HL-60/S4 treated with retinoic acid at 250 ng/mL for 4 days and 3 days (cell line): ENCODE data around the gene ZP1.

Experiments
- in situ Hi-C: fragments of 300-500 bp; cut with MboI; formaldehyde crosslinking; loops from 2 replicates; pipeline ENCODE4 v1.7.0; 2022; ENCODE audit warnings: low sequenced_read_pairs

The ZP1 gene

GRCh38 chr11:60842668-60843600 is 24.4 kb upstream of the ZP1 start:
- in situ Hi-C loops: no loop called here

- in situ Hi-C loops: no loop called here
These were observed 23.1 kb upstream of the ZP1 start for GRCh38 chr11:60844045-60844869.

- in situ Hi-C loops: no loop called here
These were observed 22.5 kb upstream of the ZP1 start for GRCh38 chr11:60844870-60845221.

DNA sequence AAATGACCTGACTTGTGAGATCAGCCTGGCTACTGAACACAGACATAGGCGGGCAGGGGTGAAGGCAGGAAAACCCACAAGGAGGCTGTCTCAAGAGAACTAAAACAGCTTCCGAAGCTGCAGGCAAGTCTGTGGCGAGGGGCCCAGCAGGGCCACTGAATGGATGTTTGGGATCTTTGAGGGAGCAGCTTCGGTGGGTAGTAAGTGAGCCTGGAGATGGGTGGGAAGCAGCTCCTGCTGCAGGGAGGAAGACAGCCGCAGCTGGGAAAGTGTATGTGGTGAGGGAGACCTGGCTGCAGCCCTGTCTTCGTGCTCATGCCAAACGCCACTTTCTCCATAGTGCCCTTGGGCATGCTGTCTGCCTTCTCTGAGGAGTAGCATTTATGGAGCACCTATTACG is 22.0 kb upstream of the ZP1 start:
- in situ Hi-C loops: no loop called here

- in situ Hi-C loops: no loop called here
These were observed 20.1 kb upstream of the ZP1 start for GRCh38 chr11:60847281-60847680.

DNA sequence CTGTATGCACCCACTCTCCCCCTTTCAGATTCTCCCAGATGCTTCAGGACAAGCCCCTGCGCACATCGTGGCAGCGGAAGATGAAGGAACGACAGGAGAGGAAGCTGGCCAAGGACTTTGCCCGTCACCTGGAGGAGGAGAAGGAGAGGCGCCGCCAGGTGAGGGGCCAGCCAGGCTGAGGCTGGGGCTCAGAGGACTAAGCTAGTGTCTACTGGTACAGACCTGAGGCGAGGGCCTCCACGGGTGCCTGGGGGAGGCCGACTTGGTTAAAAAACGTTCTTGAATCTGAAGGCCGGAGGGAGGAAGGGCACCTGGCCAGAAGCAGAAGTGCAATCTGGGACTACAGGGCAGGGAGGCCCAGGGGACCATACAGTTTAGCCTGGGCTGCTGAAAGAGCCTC is 19.4 kb upstream of the ZP1 start:
- in situ Hi-C loops: no loop called here

DNA sequence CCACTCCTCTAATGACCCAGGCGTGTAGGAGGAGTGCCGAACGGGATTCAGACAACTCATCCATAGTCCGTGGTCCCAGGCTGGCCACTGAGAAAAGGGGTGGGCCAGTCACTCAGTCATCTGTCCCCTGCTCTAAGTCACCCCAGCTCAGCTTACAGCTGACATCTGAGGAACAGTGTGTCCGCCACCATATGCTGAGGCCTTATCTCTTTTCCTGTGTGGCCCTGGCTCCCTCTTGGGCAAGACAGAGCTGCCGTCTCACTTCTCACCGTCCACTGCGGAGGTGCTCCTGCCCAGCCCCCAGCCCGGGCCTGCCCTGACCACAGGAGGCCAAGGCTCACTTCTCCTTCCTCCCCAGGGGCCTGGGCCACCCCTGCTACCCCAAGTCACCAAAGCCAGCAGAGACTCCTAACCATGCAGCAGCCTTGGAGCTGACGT is 18.6 kb upstream of the ZP1 start:
- in situ Hi-C loops: no loop called here

DNA sequence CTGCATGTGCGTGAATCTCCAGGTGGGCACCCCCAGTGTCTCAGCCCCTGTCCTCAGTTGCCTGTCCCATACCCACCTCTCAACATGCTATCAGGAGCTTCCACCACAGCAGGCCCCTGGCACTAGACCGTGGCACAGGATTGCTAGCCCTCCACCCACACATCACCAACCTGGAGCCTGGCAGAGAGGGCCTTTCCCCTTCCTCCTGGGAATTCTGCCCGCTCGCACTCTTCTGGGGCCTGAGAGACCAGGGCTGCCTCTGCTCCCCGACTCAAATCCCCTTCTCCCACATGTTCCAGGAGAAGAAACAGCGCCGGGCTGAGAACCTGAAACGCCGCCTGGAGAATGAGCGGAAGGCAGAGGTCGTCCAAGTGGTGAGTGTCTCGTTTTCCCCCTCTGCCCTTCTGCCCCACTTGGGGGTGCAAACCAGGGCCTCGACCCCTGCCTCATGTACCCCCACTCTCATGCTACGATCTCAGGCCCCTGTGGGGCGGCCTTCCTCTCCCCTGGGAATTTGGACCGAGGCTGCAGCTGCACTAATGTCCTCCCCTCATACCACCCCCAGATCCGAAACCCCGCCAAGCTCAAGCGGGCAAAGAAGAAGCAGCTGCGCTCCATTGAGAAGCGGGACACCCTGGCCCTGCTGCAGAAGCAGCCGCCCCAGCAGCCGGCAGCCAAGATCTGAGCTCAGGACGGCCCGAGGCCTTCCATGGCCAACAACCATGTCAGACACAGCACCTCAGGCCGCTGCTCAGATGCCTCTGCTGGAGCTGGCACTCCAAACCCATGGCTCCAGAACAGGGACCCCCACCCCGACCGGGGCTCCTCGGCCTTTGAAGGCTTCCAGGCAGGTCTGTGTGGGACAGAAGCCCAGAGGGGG is 17.5 kb upstream of the ZP1 start:
- in situ Hi-C loops: no loop called here

DNA sequence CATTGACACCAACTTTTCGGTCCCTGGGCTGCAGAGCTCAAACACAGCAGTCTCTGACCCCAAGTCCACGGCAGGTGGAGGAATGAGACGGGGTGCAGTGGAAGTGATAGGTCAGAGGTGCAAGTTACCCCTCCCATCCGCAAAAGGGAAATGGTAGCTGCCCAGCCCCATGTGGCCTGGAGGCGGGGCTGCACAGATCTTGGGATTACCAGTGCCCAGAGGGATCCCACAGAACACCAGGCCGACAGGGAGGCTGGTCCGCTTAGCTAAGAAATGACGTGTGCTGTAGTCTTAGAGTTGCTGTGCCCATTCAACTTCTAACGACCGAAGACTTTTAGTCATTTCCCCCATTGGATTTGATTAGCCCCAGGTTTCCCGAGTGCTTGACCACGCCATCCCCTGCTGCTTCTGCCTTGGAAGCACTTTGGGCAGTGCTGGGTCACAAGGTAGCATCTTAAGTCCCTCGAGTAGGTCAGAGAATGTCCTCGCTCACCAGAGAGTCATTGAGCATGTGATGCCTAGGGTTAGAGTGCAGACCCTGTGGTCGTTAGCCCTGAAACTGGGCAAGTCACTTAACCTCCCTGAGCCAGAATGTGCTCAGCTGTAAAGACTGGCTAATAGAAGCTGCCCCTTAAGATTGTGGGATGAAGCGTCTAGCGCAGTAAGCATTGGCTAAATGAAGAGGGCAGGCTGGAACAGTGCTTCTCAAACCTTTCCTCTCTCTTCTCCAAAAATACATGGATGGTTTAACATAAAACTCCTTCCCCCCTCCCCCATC is 15.8 kb upstream of the ZP1 start:
- in situ Hi-C loops: no loop called here

DNA sequence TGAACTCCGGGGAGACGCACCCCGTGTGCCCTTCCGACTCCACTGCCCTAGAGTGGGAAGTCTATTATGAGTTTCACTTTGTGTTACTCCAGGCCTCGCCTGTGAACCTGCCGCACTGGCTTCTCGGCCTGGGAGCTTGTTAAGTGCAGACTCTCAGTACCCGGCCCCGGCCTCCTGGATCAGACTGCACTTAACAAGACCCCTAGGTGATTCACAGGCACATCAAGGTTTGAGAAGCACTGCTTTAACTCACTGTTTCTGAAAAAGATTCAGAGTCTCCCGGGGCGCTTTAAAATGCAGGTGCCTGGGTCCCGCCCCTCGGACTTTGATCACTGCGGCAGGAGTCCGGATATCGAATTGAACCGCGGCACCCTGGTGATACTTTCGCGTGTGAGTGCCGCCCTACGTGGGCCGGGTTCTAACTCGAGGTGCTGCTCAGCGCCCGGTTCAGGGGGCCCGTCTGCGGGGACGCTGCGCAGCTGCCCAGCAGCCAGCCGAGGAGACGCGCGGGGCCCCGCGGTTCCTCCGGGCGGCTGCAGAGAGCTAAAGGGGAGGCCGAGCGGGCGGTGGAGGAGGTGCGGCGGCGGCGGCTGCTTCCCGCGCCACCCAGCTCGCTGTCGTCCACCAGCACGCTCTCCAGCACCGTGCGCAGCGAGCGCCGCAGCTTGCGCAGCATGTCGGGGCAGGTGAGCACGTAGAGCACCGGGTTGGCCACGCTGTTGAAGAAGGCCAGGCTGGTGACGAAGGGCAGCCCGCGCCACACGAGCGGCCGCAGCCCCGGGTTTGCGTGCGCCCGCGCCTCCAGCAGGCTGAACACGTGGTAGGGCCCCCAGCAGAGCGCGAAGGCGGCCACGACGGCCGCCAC is 15.0 kb upstream of the ZP1 start:
- in situ Hi-C loops: no loop called here

DNA sequence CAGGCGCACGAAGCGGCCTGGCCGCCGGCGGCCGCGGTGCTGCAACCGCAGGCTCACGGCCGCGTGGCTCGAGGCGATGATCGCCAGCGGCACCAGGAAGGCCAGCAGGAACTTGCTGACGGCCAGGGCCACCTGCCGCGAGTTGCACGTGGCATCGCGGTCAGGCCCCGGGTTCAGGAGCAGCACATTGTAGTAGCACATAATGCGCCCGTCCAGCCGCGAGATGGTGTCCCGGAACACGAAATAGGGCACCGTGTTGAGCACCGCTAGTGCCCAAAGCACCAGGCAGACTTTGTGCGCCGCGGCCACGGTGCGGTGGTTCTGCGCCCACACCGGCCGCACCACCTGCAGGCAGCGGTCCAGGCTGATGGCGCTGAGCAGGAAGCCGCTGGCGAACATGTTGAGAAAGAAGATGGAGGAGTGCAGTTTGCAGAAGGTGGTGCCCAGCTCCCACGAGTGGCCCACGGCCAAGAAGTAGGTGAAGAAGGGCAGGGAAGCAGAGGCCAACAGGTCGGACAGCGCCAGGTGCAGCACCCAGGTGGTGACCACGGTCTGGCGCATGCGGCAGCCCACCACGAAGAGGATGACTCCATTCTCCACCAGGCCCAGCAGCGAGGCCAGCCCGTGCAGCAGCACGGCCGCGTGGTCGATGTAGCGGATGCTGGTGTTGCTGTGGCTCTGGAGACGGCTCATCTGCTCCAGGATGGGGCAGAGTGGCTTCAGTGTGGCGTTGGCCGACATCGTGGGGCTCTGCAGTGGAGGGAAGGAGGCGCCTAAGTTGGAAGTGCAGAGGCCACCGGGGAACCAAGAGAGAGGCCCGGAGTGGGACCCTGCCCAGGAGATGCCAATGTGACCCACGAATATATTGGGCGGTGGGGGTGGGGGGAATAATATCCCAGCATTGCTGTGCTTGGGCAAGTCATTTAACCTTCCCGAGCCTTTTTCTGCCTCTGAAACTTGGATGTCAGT is 14.1 kb upstream of the ZP1 start:
- in situ Hi-C loops: no loop called here

GRCh38 chr11:60854140-60854846 is 13.0 kb upstream of the ZP1 start:
- in situ Hi-C loops: no loop called here

GRCh38 chr11:60854847-60855725 is 12.3 kb upstream of the ZP1 start:
- in situ Hi-C loops: no loop called here

DNA sequence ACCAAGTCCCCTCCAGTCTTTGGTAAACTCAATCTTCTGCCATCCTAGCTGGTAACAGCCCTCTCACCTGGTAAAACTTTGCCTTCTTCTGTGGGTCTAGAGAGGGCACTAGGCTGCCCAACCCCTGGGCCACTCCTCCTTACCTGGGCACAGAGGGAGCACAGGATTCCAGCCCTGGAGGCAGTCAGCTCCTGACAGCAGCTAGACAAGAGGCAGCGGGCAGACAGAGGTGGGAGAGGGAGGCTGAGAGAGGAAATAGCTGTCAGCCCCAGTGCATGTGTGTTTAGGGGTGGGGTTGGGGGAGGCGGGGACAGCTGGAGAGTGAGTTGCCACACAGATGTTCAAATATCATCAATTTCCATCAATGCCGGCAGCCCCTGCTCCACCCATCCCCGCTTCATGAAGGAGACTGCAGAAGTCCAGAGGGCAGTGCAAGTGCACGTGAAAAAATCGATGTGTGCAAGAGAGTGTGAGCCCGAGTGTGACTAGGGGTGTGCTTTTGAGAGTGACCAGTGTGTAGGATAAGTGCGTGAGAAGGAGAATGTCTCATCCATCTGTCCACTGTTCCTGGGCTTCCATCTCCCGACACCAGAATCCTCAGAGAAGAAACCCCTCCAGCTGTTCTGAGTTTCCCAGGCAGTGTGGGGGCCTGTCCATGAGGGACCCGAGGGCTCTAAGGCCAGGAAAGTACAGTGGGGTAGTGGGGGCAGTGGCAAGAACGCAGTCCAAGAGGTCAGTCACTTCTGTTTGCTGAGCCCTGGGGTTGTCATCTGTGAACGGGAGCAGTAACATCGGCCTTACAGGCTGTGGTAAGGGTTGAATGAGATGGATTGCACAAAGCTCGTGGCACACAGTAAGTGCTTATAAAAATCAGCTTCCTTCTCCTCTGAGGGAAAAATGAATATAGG is 11.4 kb upstream of the ZP1 start, which contains the start of gene PTGDR2:
Gene PTGDR2 (minus strand): TSS at position 225 of the 908 bp plus-strand sequence. CDS start 2,228 bp downstream, outside the sequence.
- in situ Hi-C loops: no loop called here
